ENCODE data around the gene MYO1C. TPM values are rescaled to one million over a fixed set of nuclear protein-coding genes. Genes with fewer than 3 reads are reported as not detected.
A peak's percentile ranks its signal among the peaks of the same experiment; 100 is the strongest.

Gene MYO1C
- polyA plus RNA-seq, 1 donor from 2014 or later, result 5.7 TPM

GRCh38 chr17:1460233-1460632 lies 32.3 kb downstream of the MYO1C start:
- no peak for TF ChIP-seq POLR2AphosphoS5 (IDR thresholded peaks at IDR 0.05)
- no peak for TF ChIP-seq CTCF (IDR thresholded peaks at IDR 0.05; ENCODE audit: poor library complexity, severe bottlenecking)
- TF ChIP-seq RAD21 (conservative IDR thresholded peaks at IDR 0.05), result no peak
- TF ChIP-seq EZH2 (IDR thresholded peaks at IDR 0.05; ENCODE audit: borderline replicate concordance, insufficient read depth, low read length, poor library complexity, severe bottlenecking), result no peak
- TF ChIP-seq, protein P1, sequence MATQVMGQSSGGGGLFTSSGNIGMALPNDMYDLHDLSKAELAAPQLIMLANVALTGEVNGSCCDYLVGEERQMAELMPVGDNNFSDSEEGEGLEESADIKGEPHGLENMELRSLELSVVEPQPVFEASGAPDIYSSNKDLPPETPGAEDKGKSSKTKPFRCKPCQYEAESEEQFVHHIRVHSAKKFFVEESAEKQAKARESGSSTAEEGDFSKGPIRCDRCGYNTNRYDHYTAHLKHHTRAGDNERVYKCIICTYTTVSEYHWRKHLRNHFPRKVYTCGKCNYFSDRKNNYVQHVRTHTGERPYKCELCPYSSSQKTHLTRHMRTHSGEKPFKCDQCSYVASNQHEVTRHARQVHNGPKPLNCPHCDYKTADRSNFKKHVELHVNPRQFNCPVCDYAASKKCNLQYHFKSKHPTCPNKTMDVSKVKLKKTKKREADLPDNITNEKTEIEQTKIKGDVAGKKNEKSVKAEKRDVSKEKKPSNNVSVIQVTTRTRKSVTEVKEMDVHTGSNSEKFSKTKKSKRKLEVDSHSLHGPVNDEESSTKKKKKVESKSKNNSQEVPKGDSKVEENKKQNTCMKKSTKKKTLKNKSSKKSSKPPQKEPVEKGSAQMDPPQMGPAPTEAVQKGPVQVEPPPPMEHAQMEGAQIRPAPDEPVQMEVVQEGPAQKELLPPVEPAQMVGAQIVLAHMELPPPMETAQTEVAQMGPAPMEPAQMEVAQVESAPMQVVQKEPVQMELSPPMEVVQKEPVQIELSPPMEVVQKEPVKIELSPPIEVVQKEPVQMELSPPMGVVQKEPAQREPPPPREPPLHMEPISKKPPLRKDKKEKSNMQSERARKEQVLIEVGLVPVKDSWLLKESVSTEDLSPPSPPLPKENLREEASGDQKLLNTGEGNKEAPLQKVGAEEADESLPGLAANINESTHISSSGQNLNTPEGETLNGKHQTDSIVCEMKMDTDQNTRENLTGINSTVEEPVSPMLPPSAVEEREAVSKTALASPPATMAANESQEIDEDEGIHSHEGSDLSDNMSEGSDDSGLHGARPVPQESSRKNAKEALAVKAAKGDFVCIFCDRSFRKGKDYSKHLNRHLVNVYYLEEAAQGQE (IDR thresholded peaks at IDR 0.05; ENCODE audit: borderline replicate concordance), result no peak
- no peak for TF ChIP-seq EP300 (conservative IDR thresholded peaks at IDR 0.05; ENCODE audit: poor library complexity, severe bottlenecking)
- no peak for TF ChIP-seq TAF1 (IDR thresholded peaks at IDR 0.05; ENCODE audit: low read depth)
- no peak for TF ChIP-seq MXI1 (conservative IDR thresholded peaks at IDR 0.05; ENCODE audit: poor library complexity, severe bottlenecking)
- TF ChIP-seq SMC3 (conservative IDR thresholded peaks at IDR 0.05; ENCODE audit: poor library complexity), result no peak
- Histone ChIP-seq H3K9me2 (ENCODE audit: insufficient read depth, low read length) (no peaks in the 10 kb centered on the region), H3K4me2 (ENCODE audit: low read length) (no peak overlapping the region), H3K79me2 (replicated peaks; ENCODE audit: insufficient read depth, low read length) (peaks cover 4% of the 10 kb centered on the region), H3K36me3 (ENCODE audit: insufficient read depth, low read length) (no peaks in the 10 kb centered on the region), H3K27me3 (ENCODE audit: insufficient read depth, low read depth, low read length) (no peaks in the 10 kb centered on the region), H3K27ac (ENCODE audit: low read length) (no peak overlapping the region), H3F3A (ENCODE audit: insufficient read depth, low read length, poor library complexity, severe bottlenecking) (no peaks in the 10 kb centered on the region), H3K9me3 (ENCODE audit: low read length) (no peaks in the 10 kb centered on the region), H2AFZ (ENCODE audit: low read depth, low read length) (no peak overlapping the region), H3K4me3 (ENCODE audit: low read length) (no peak overlapping the region), H3K9ac (ENCODE audit: low read length) (no peak overlapping the region), H4K20me1 (ENCODE audit: insufficient read depth) (peaks cover under 1% of the 10 kb centered on the region)

GRCh38 chr17:1455797-1456599 lies 36.5 kb downstream of the MYO1C start, which contains the start of gene CRK:
TSS of gene CRK (minus strand) at chr17:1456232. CDS start at chr17:1456117, 115 bp downstream.
- Histone ChIP-seq H3K9ac (ENCODE audit: low read length) (peak within 1 kb of the TSS; percentile 92), H2AFZ (ENCODE audit: low read depth, low read length) (peak within 1 kb of the TSS; percentile 38)

More at GRCh38 chr17:1455797-1456599, 36.5 kb downstream of the MYO1C start, which contains the start of gene CRK:
- H3K9me2 ChIP-seq (ENCODE audit: insufficient read depth, low read length), result no peaks in the 10 kb centered on the region
- H3K27me3 ChIP-seq (ENCODE audit: insufficient read depth, low read depth, low read length), result no peaks in the 10 kb centered on the region
- peaks cover 4% of the 10 kb centered on the region for H4K20me1 ChIP-seq (ENCODE audit: insufficient read depth)
- peak within 1 kb of the TSS; percentile 82 for H3K27ac ChIP-seq (ENCODE audit: low read length)
- peak within 1 kb of the TSS; percentile 95 for H3K4me3 ChIP-seq (ENCODE audit: low read length)
- peaks cover 45% of the 10 kb centered on the region for H3K79me2 ChIP-seq (replicated peaks; ENCODE audit: insufficient read depth, low read length)
- TF ChIP-seq RAD21 (conservative IDR thresholded peaks at IDR 0.05), result no peak
- peak; percentile 50 for TF ChIP-seq SMC3 (conservative IDR thresholded peaks at IDR 0.05; ENCODE audit: poor library complexity)
- TF ChIP-seq, protein P1 (IDR thresholded peaks at IDR 0.05; ENCODE audit: borderline replicate concordance), result peak; percentile 46
- TF ChIP-seq CTCF (IDR thresholded peaks at IDR 0.05; ENCODE audit: poor library complexity, severe bottlenecking), result peak; percentile 56
- no peak for TF ChIP-seq EZH2 (IDR thresholded peaks at IDR 0.05; ENCODE audit: borderline replicate concordance, insufficient read depth, low read length, poor library complexity, severe bottlenecking)
- TF ChIP-seq EP300 (conservative IDR thresholded peaks at IDR 0.05; ENCODE audit: poor library complexity, severe bottlenecking), result peak; percentile 81
- TF ChIP-seq POLR2AphosphoS5 (IDR thresholded peaks at IDR 0.05), result peak; percentile 92
- TF ChIP-seq TAF1 (IDR thresholded peaks at IDR 0.05; ENCODE audit: low read depth), result peak; percentile 52
- TF ChIP-seq MXI1 (conservative IDR thresholded peaks at IDR 0.05; ENCODE audit: poor library complexity, severe bottlenecking), result peak; percentile 86
- no peaks in the 10 kb centered on the region for H3K36me3 ChIP-seq (ENCODE audit: insufficient read depth, low read length)
- H3K4me2 ChIP-seq (ENCODE audit: low read length), result peak within 1 kb of the TSS; percentile 97
- no peaks in the 10 kb centered on the region for H3F3A ChIP-seq (ENCODE audit: insufficient read depth, low read length, poor library complexity, severe bottlenecking)
- no peaks in the 10 kb centered on the region for H3K9me3 ChIP-seq (ENCODE audit: low read length)

Data from neural cell (in vitro differentiated cells).